OCI-LY1 (cell line): ENCODE measurements around the gene SOBP.

Source experiments
- H2AFZ ChIP-seq: fragments of 200-600 bp; sonication (generic), shearing (Covaris generic); 2 replicates; pipeline ENCODE4 v1.6.0; 2014; ENCODE audit warnings: antibody characterized with exemption, mild to moderate bottlenecking, low read length
- H3F3A ChIP-seq: fragments of 200-600 bp; sonication (generic), shearing (Covaris generic); 2 replicates; pipeline ENCODE4 v1.6.0; 2014; ENCODE audit warnings: mild to moderate bottlenecking, antibody characterized with exemption, low read length, moderate library complexity; ENCODE audit not compliant: insufficient read depth
- H3K27ac ChIP-seq: fragments of 200-600 bp; sonication (generic); 2 replicates; pipeline ENCODE4 v1.5.1; 2014; ENCODE audit warnings: low read length, mixed run types, mild to moderate bottlenecking, low read depth; ENCODE audit not compliant: poor library complexity, severe bottlenecking
- H3K27me3 ChIP-seq: fragments of 200-600 bp; sonication (generic); 2 replicates; pipeline ENCODE4 v1.6.0; 2014; ENCODE audit warnings: antibody characterized with exemption, mild to moderate bottlenecking, low read length, moderate library complexity; ENCODE audit not compliant: insufficient read depth
- H3K36me3 ChIP-seq: fragments of 200-600 bp; sonication (generic); 2 replicates; pipeline ENCODE4 v1.6.1; 2014; ENCODE audit warnings: mild to moderate bottlenecking, antibody characterized with exemption, low read length, moderate library complexity, mixed read lengths; ENCODE audit not compliant: insufficient read depth
- H3K4me1 ChIP-seq: fragments of 200-600 bp; sonication (generic); 2 replicates; pipeline ENCODE4 v1.5.1; 2014; ENCODE audit warnings: mild to moderate bottlenecking, low read length, moderate library complexity; ENCODE audit not compliant: insufficient read depth, severe bottlenecking
- H3K4me2 ChIP-seq: fragments of 200-600 bp; sonication (generic), shearing (Covaris generic); 2 replicates; pipeline ENCODE4 v1.6.1; 2014; ENCODE audit warnings: low read length
- H3K4me3 ChIP-seq: fragments of 200-600 bp; sonication (generic); 2 replicates; pipeline ENCODE4 v1.5.1; 2014; ENCODE audit warnings: low read length, low read depth, mild to moderate bottlenecking, mixed read lengths; ENCODE audit not compliant: poor library complexity, severe bottlenecking
- H3K79me2 ChIP-seq: fragments of 200-600 bp; shearing (Covaris generic); 2 replicates; pipeline ENCODE4 v1.6.1; 2016; ENCODE audit warnings: mixed run types, low read length, mixed read lengths; ENCODE audit not compliant: insufficient read depth
- H3K9ac ChIP-seq: fragments of 200-600 bp; sonication (generic), shearing (Covaris generic); 2 replicates; pipeline ENCODE4 v1.6.1; 2014; ENCODE audit warnings: mild to moderate bottlenecking, low read length, mixed read lengths
- H3K9me2 ChIP-seq: fragments of 200-600 bp; sonication (generic), shearing (Covaris generic); 2 replicates; pipeline ENCODE4 v1.6.1; 2014; ENCODE audit warnings: low read depth, mild to moderate bottlenecking, low read length, mixed read lengths
- H3K9me3 ChIP-seq: fragments of 200-600 bp; shearing (Covaris generic); 2 replicates; pipeline ENCODE4 v1.6.1; 2014; ENCODE audit warnings: low read length, mixed read lengths
- H4K20me1 ChIP-seq: fragments of 200-600 bp; sonication (generic), shearing (Covaris generic); 2 replicates; pipeline ENCODE4 v1.6.0; 2016; ENCODE audit warnings: mild to moderate bottlenecking, low read length; ENCODE audit not compliant: insufficient read depth
- CTCF ChIP-seq: fragments of 200-600 bp; sonication (generic), shearing (Covaris generic); IDR thresholded peaks from 2 replicates; pipeline ENCODE4 v1.5.1; 2017; ENCODE audit warnings: mild to moderate bottlenecking, antibody characterized with exemption, low read length, moderate library complexity, mixed read lengths
- EZH2 ChIP-seq: fragments of 200-600 bp; sonication (generic), shearing (Covaris generic); IDR thresholded peaks from 2 replicates; pipeline ENCODE4 v1.8.0; 2017; ENCODE audit warnings: borderline replicate concordance, mixed run types, mild to moderate bottlenecking, antibody characterized with exemption, low read length, moderate library complexity, mixed read lengths

Gene SOBP

GRCh38 chr6:107459283-107460082 lies 30.4 kb upstream of the SOBP start, which contains the start of gene PDSS2:
Gene PDSS2, minus strand, starts transcription at chr6:107459564. Its CDS starts 279 bp downstream, at chr6:107459285.
- H3K9ac ChIP-seq = peak within 1 kb of the TSS; percentile 86
- TF ChIP-seq CTCF (peak; percentile 56), EZH2 (no peak)
- no peaks in the 10 kb centered on the region for H3K9me2 ChIP-seq
- peaks cover 33% of the 10 kb centered on the region; the same call in 1 of the 2 replicates for H3K79me2 ChIP-seq
- no peaks in the 10 kb centered on the region for H3K27me3 ChIP-seq
- H3F3A ChIP-seq = 0 out of 2 replicates have a peak, but pooled peaks cover 5% of the 10 kb centered on the region
- H3K4me2 ChIP-seq = peak within 1 kb of the TSS; percentile 83
- no peak within 1 kb of the TSS for H2AFZ ChIP-seq
- H3K36me3 ChIP-seq = peaks cover 9% of the 10 kb centered on the region
- H3K4me1 ChIP-seq = peaks cover 30% of the 10 kb centered on the region
- peak within 1 kb of the TSS; percentile 94 for H3K27ac ChIP-seq
- no peaks in the 10 kb centered on the region for H3K9me3 ChIP-seq
- no peaks in the 10 kb centered on the region for H4K20me1 ChIP-seq
- H3K4me3 ChIP-seq = peak within 1 kb of the TSS; percentile 81

GRCh38 chr6:107460083-107460631 lies 29.8 kb upstream of the SOBP start:
- H3K27ac ChIP-seq = peak overlapping the region; percentile 94
- no peaks in the 10 kb centered on the region for H3K9me3 ChIP-seq
- 0 out of 2 replicates have a peak, but pooled peaks cover 5% of the 10 kb centered on the region for H3F3A ChIP-seq
- peaks cover 26% of the 10 kb centered on the region; the same call in 1 of the 2 replicates for H3K79me2 ChIP-seq
- peak overlapping the region; percentile 81 for H3K4me3 ChIP-seq
- H4K20me1 ChIP-seq = no peaks in the 10 kb centered on the region
- H3K4me1 ChIP-seq = peaks cover 30% of the 10 kb centered on the region
- TF ChIP-seq EZH2 (no peak), CTCF (no peak)
- H3K9ac ChIP-seq = peak overlapping the region; percentile 79
- peak overlapping the region; percentile 83 for H3K4me2 ChIP-seq
- H3K9me2 ChIP-seq = no peaks in the 10 kb centered on the region
- H3K27me3 ChIP-seq = no peaks in the 10 kb centered on the region
- no peak overlapping the region for H2AFZ ChIP-seq
- H3K36me3 ChIP-seq = peaks cover 9% of the 10 kb centered on the region

- TF ChIP-seq EZH2 = no peak
- TF ChIP-seq CTCF = no peak
- Histone ChIP-seq H4K20me1 (no peaks in the 10 kb centered on the region), H3K9me3 (no peaks in the 10 kb centered on the region), H3K4me2 (no peak overlapping the region), H3K27me3 (no peaks in the 10 kb centered on the region), H3K9me2 (no peaks in the 10 kb centered on the region), H2AFZ (no peak overlapping the region), H3K4me1 (peaks cover 4% of the 10 kb centered on the region), H3K36me3 (no peaks in the 10 kb centered on the region), H3K79me2 (no peaks in the 10 kb centered on the region), H3K4me3 (no peak overlapping the region), H3K9ac (no peak overlapping the region), H3F3A (0 out of 2 replicates have a peak, but pooled peaks cover 3% of the 10 kb centered on the region), H3K27ac (no peak overlapping the region)
These were observed 23.9 kb upstream of the SOBP start for GRCh38 chr6:107466062-107466461.
